Measurements from ENCODE around the gene NBEA.
A peak's percentile ranks its signal among the peaks of the same experiment; 100 is the strongest.

The NBEA gene

GRCh38 chr13:35720290-35720689, 778.2 kb downstream of the NBEA start:
- no peak for DNase-seq

- peak; percentile 16 for DNase-seq
Observed at GRCh38 chr13:35720690-35721554, 778.9 kb downstream of the NBEA start.
